ENCODE measurements around the gene TNFAIP2. TPM values are rescaled to one million over a fixed set of nuclear protein-coding genes. Genes with fewer than 3 reads are reported as not detected.

TNFAIP2 gene
- total and polyA plus RNA-seq, 2 experiments from 2014 or later: 0.32 to 1.2 TPM

GRCh38 chr14:103107941-103108748, 15.1 kb upstream of the TNFAIP2 start:
- no peak overlapping the region for H3K4me3 ChIP-seq
- no peaks in the 10 kb centered on the region for H3K9me3 ChIP-seq (ENCODE audit: low read depth)
- peaks cover 20% of the 10 kb centered on the region for H3K4me1 ChIP-seq (ENCODE audit: low read depth)
- DNase-seq (ENCODE audit: low read depth in 1 of 2, low spot score in 1 of 2): no peak
- H3K36me3 ChIP-seq: no peaks in the 10 kb centered on the region
- TF ChIP-seq CTCF (IDR thresholded peaks at IDR 0.05; ENCODE audit: low read depth, low read length): no peak
- no peak overlapping the region for H3K27ac ChIP-seq
- peaks cover 22% of the 10 kb centered on the region for H3K27me3 ChIP-seq

- no peak for TF ChIP-seq CTCF (IDR thresholded peaks at IDR 0.05; ENCODE audit: low read depth, low read length)
- H3K27me3 ChIP-seq: peaks cover 16% of the 10 kb centered on the region
- no peak overlapping the region for H3K4me3 ChIP-seq
- peaks cover 20% of the 10 kb centered on the region for H3K4me1 ChIP-seq (ENCODE audit: low read depth)
- no peak overlapping the region for H3K27ac ChIP-seq
- no peaks in the 10 kb centered on the region for H3K9me3 ChIP-seq (ENCODE audit: low read depth)
- DNase-seq (ENCODE audit: low read depth in 1 of 2, low spot score in 1 of 2): peak in 1 of 2 donors; percentile 45
- no peaks in the 10 kb centered on the region for H3K36me3 ChIP-seq
These were observed 14.5 kb upstream of the TNFAIP2 start for GRCh38 chr14:103108749-103109207.

- Histone ChIP-seq H3K4me3 (no peak overlapping the region), H3K36me3 (no peaks in the 10 kb centered on the region), H3K4me1 (ENCODE audit: low read depth) (peaks cover 20% of the 10 kb centered on the region), H3K9me3 (ENCODE audit: low read depth) (no peaks in the 10 kb centered on the region), H3K27me3 (peaks cover 6% of the 10 kb centered on the region), H3K27ac (no peak overlapping the region)
- peak in 1 of 2 donors; percentile 77 for DNase-seq (ENCODE audit: low read depth in 1 of 2, low spot score in 1 of 2)
- TF ChIP-seq CTCF (IDR thresholded peaks at IDR 0.05; ENCODE audit: low read depth, low read length): no peak
These were observed 13.5 kb upstream of the TNFAIP2 start for GRCh38 chr14:103109535-103110441.

GRCh38 chr14:103110681-103111231, 12.5 kb upstream of the TNFAIP2 start:
- Histone ChIP-seq H3K36me3 (no peaks in the 10 kb centered on the region), H3K4me1 (ENCODE audit: low read depth) (peaks cover 20% of the 10 kb centered on the region), H3K4me3 (no peak overlapping the region), H3K27ac (no peak overlapping the region), H3K27me3 (peaks cover 3% of the 10 kb centered on the region), H3K9me3 (ENCODE audit: low read depth) (no peaks in the 10 kb centered on the region)
- peak in 1 of 2 donors; percentile 58 for DNase-seq (ENCODE audit: low read depth in 1 of 2, low spot score in 1 of 2)
- no peak for TF ChIP-seq CTCF (IDR thresholded peaks at IDR 0.05; ENCODE audit: low read depth, low read length)

GRCh38 chr14:103111232-103111868, 11.9 kb upstream of the TNFAIP2 start:
- Histone ChIP-seq H3K27me3 (no peaks in the 10 kb centered on the region), H3K27ac (no peak overlapping the region), H3K4me1 (ENCODE audit: low read depth) (peaks cover 20% of the 10 kb centered on the region), H3K36me3 (no peaks in the 10 kb centered on the region), H3K9me3 (ENCODE audit: low read depth) (no peaks in the 10 kb centered on the region), H3K4me3 (no peak overlapping the region)
- TF ChIP-seq CTCF (IDR thresholded peaks at IDR 0.05; ENCODE audit: low read depth, low read length): no peak
- no peak for DNase-seq (ENCODE audit: low read depth in 1 of 2, low spot score in 1 of 2)
